Calu3 (cell line): ENCODE data around the gene TMEM256. TPM values are rescaled to one million over a fixed set of nuclear protein-coding genes. Genes with fewer than 3 reads are reported as not detected.

Source experiments
- BruUV-seq: library from RNA; stranded (reverse); fragments of 400-500 nt; replicated peaks from 2 replicates; lab custom pipeline; 2021; lab: Mats Ljungman, UMichigan
- CTCF ChIA-PET: fragments of 300-600 bp; sonication (Branson Sonifier 250); formaldehyde crosslinking; loops from one replicate; lab custom pipeline; 2022; ENCODE audit warnings: antibody characterized with exemption; lab: Charles Lee
- DNase-seq: peaks from one replicate; pipeline ENCODE4 v3.0.0; 2022
- H3K27ac Mint-ChIP-seq: one replicate; pipeline ENCODE4 v1.8.0; 2022; ENCODE audit warnings: mixed read lengths; ENCODE audit not compliant: unreplicated experiment
- H3K27me3 Mint-ChIP-seq: one replicate; pipeline ENCODE4 v1.8.0; 2022; ENCODE audit warnings: mixed read lengths; ENCODE audit not compliant: unreplicated experiment
- H3K36me3 Mint-ChIP-seq: one replicate; pipeline ENCODE4 v1.8.0; 2022; ENCODE audit warnings: mild to moderate bottlenecking, moderate library complexity, mixed read lengths; ENCODE audit not compliant: insufficient read depth, unreplicated experiment
- H3K4me1 Mint-ChIP-seq: one replicate; pipeline ENCODE4 v1.8.0; 2022; ENCODE audit warnings: mild to moderate bottlenecking, low read depth, mixed read lengths; ENCODE audit not compliant: unreplicated experiment
- H3K4me3 Mint-ChIP-seq: one replicate; pipeline ENCODE4 v1.8.0; 2022; ENCODE audit warnings: mild to moderate bottlenecking, low read depth, moderate library complexity, mixed read lengths; ENCODE audit not compliant: unreplicated experiment
- H3K9me3 Mint-ChIP-seq: one replicate; pipeline ENCODE4 v1.8.0; 2022; ENCODE audit warnings: low read depth, mixed read lengths; ENCODE audit not compliant: unreplicated experiment
- intact Hi-C: fragments of 100-400 bp; cut with micrococcal nuclease; formaldehyde crosslinking; loops from one replicate; pipeline ENCODE4 v1.10.0; 2022; ENCODE audit not compliant: unreplicated experiment
- total RNA-seq: library from RNA; stranded (reverse); gene quantifications from 2 replicates; pipeline ENCODE4 v1.2.3, GENCODE V29; 2022
- TF ChIP-seq, protein P1 (sequence below): fragments of 200-600 bp; IDR thresholded peaks from one replicate; pipeline ENCODE4 v1.8.0; 2022; ENCODE audit warnings: antibody characterized with exemption; ENCODE audit not compliant: unreplicated experiment

Gene TMEM256
- total RNA-seq, 1 experiment from 2014 or later = 47.8 TPM

DNA sequence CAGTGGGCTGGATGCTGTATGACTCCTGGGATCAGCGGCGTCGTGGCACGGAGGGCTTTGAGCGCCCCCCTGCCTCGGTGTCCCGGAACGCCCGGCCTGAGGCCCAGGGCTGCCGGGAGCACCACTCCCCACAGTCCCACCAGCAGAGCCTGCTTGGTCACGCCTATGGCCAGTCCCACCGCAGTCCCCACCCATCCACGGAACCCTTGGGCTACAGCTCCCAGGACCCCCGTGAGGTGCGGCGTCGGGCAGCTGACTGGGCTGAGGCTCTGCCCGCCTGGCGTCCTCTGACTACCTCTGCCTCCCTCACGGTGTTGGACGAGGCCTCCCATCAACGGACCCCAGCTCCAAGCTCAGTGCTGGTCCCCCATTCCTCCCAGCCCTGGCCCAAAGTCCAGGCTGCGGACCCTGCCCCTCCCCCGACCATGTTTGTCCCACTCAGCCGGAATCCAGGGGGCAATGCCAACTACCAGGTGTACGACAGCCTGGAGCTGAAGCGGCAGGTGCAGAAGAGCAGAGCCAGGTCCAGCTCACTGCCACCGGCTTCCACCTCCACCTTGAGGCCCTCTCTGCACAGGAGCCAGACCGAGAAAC, 23.1 kb upstream of the TMEM256 start:
- DNase-seq = no peak
- CTCF ChIA-PET = no interaction called here
- no TSS peak for BruUV-seq
- Mint-ChIP-seq H3K36me3 (peaks cover 4% of the 10 kb centered on the region), H3K4me3 (no peak overlapping the region), H3K4me1 (no peaks in the 10 kb centered on the region), H3K27me3 (no peaks in the 10 kb centered on the region), H3K9me3 (no peaks in the 10 kb centered on the region), H3K27ac (no peak overlapping the region)
- TF ChIP-seq, protein P1, sequence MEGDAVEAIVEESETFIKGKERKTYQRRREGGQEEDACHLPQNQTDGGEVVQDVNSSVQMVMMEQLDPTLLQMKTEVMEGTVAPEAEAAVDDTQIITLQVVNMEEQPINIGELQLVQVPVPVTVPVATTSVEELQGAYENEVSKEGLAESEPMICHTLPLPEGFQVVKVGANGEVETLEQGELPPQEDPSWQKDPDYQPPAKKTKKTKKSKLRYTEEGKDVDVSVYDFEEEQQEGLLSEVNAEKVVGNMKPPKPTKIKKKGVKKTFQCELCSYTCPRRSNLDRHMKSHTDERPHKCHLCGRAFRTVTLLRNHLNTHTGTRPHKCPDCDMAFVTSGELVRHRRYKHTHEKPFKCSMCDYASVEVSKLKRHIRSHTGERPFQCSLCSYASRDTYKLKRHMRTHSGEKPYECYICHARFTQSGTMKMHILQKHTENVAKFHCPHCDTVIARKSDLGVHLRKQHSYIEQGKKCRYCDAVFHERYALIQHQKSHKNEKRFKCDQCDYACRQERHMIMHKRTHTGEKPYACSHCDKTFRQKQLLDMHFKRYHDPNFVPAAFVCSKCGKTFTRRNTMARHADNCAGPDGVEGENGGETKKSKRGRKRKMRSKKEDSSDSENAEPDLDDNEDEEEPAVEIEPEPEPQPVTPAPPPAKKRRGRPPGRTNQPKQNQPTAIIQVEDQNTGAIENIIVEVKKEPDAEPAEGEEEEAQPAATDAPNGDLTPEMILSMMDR = no peak
- intact Hi-C loops = no loop called here

GRCh38 chr17:7426203-7426863, 22.4 kb upstream of the TMEM256 start:
- BruUV-seq = no TSS peak
- no peak overlapping the region for H3K4me3 Mint-ChIP-seq
- no peaks in the 10 kb centered on the region for H3K4me1 Mint-ChIP-seq
- CTCF ChIA-PET = no interaction called here
- H3K27me3 Mint-ChIP-seq = no peaks in the 10 kb centered on the region
- no peak overlapping the region for H3K27ac Mint-ChIP-seq
- intact Hi-C loops = no loop called here
- TF ChIP-seq, protein P1 = no peak
- H3K36me3 Mint-ChIP-seq = peaks cover 4% of the 10 kb centered on the region
- H3K9me3 Mint-ChIP-seq = no peaks in the 10 kb centered on the region
- no peak for DNase-seq

DNA sequence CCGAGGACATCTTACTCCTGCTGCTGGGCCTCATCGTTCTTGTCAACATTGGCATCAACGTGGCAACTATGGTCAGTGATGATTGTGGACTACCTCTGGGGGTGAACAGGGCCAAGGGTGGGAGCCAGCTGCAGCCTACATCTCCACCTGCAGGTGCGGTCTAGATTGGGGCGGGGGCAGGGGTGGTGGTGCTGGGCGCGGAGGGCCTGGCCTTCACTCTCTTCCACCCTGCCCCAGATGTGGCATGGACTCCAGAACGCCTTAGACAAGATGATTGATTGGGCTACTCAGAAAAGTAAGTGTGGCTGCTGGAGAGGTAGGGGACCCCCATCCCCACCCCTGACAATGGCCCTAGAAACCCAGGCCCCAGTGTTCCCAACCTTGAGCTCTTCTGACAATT, 21.9 kb upstream of the TMEM256 start:
- H3K4me1 Mint-ChIP-seq = no peaks in the 10 kb centered on the region
- TF ChIP-seq, protein P1 = no peak
- no TSS peak for BruUV-seq
- no peaks in the 10 kb centered on the region for H3K27me3 Mint-ChIP-seq
- H3K27ac Mint-ChIP-seq = no peak overlapping the region
- H3K36me3 Mint-ChIP-seq = peaks cover 4% of the 10 kb centered on the region
- DNase-seq = no peak
- CTCF ChIA-PET = no interaction called here
- H3K4me3 Mint-ChIP-seq = no peak overlapping the region
- intact Hi-C loops = no loop called here
- H3K9me3 Mint-ChIP-seq = no peaks in the 10 kb centered on the region

GRCh38 chr17:7425316-7425715, 21.4 kb upstream of the TMEM256 start, which contains the start of gene SPEM2:
Gene SPEM2, plus strand, starts transcription at chr17:7425616. Its CDS starts 73 bp downstream, at chr17:7425689.
- no peaks in the 10 kb centered on the region for H3K27me3 Mint-ChIP-seq
- no peak within 1 kb of the TSS for H3K27ac Mint-ChIP-seq
- TF ChIP-seq, protein P1 = no peak
- no peaks in the 10 kb centered on the region for H3K9me3 Mint-ChIP-seq
- H3K4me3 Mint-ChIP-seq = no peak within 1 kb of the TSS
- peaks cover 4% of the 10 kb centered on the region for H3K36me3 Mint-ChIP-seq
- CTCF ChIA-PET = no interaction called here
- no peaks in the 10 kb centered on the region for H3K4me1 Mint-ChIP-seq
- DNase-seq = no peak
- intact Hi-C loops = no loop called here
- no TSS peak for BruUV-seq
